ENCODE measurements around the gene SSH3.

DNA sequence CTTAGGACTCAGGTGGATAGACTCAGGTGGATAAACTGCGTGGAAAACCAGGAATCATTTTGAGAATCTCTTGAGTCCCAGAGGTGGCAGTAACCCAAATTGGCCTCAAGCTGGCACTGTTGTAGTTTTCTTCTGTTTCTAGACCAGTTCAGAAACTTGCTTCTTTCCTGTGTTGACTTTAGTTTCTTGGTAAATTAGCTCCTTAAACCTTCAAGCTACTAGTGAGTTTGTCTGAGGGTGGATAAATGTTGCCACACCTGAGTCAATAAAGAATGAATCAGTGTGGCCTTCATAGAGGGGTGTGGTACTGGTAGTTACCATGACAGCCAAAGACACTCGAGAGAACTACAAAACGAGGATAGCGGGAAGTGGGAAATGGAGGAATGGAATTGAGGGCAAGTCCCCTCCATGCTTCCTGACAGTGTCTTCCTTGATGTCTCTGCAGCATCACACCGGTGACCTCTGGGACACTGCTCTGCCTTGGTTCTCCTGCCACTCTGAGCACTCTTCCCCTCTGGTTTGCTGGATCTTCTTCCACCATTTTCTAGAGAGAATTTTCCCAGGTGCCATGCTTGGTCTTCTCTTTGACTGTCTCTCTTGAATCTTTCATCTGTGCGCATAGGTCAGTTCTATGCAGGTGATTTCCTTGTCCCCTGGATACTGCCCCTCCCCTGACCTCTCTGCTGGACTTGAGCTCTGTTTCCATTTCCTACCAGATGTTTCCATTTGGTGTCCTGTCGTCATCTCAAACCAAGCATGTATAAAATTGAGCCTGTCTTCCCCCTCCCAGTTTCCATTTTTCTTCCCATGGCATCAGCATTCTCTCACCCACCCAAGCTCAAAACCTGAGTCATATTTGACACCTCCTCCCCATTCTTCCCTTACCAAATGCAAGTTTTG lies 42.8 kb downstream of the SSH3 start:
- TF ChIP-seq POLR2A (IDR thresholded peaks at IDR 0.05; ENCODE audit: low read length): no peak
- no peak for TF ChIP-seq GATA1 (IDR thresholded peaks at IDR 0.05; ENCODE audit: low read depth, low read length)
